HEK293 (cell line): ENCODE measurements around the gene SPIB.

Experiments used
- MEIS1 ChIP-seq: sonication (generic); formaldehyde crosslinking; IDR thresholded peaks from 2 replicates; pipeline ENCODE4 v1.8.1; 2022; ENCODE audit warnings: missing genetic modification reagents, mild to moderate bottlenecking, borderline replicate concordance
- ZNF133 ChIP-seq: fragments of 450-650 bp; formaldehyde crosslinking; IDR thresholded peaks from 2 replicates; pipeline ENCODE4 v1.5.1; 2016; ENCODE audit warnings: missing biosample characterization, missing genetic modification characterization
- ZNF324 ChIP-seq: fragments of 450-650 bp; formaldehyde crosslinking; IDR thresholded peaks from 2 replicates; pipeline ENCODE4 v1.5.1; 2016; ENCODE audit warnings: missing biosample characterization, missing genetic modification characterization
- ZNF423 ChIP-seq: fragments of 450-650 bp; formaldehyde crosslinking; IDR thresholded peaks from 2 replicates; pipeline ENCODE4 v1.5.1; 2016; ENCODE audit warnings: missing biosample characterization, missing genetic modification characterization
- ZNF776 ChIP-seq: fragments of 450-650 bp; formaldehyde crosslinking; IDR thresholded peaks from 2 replicates; pipeline ENCODE4 v1.5.0; 2017; ENCODE audit warnings: missing biosample characterization, missing genetic modification characterization, borderline replicate concordance
- TF ChIP-seq, protein P1 (sequence below): fragments of 450-650 bp; formaldehyde crosslinking; IDR thresholded peaks from 2 replicates; pipeline ENCODE4 v1.5.1; 2016; ENCODE audit warnings: missing biosample characterization, missing genetic modification characterization
- TF ChIP-seq, protein P2 (sequence below): fragments of 450-650 bp; formaldehyde crosslinking; IDR thresholded peaks from 2 replicates; pipeline ENCODE4 v1.5.1; 2016; ENCODE audit warnings: missing biosample characterization, missing genetic modification characterization

DNA sequence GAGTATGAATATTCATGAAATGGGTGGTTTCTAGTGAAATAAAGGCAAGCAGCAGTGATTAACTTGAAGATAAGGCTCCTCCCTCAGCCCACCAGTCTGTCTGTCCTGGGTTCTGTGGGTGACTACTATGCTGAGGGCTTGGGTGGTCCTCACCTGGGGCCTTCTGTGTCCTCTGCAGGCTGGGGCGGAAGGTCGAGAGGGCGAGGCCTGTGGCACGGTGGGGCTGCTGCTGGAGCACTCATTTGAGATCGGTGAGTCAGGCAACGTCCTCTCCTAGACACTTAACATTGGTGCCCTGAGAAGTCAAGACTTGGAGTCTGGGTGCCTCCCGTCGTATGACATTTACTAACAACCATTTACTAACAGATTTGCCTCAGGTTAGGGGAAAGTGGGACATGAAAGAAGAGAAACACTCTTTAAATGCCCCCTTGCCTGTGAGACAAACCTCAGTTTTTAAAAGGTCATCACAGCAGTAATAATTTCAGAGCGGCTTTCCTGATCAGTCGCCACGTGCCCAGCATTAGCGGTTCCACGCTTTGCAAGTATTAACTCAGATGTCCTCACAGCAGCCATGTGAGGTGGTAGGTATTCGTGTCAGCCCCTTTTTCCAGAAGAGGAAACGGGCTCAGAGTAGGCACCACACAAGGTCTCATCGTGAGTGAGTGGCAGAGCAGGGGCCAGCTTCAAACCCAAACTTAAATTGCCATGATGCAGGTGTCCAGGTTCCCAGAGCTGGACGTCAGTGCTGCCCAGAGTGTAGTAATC, 59.2 kb downstream of the SPIB start:
- TF ChIP-seq ZNF133 (tag by site-specific recombination) (no peak), ZNF423 (no peak), ZNF324 (tag by site-specific recombination) (no peak), ZNF776 (no peak), MEIS1 (CRISPR knock-in tag) (no peak)
- TF ChIP-seq, protein P1, sequence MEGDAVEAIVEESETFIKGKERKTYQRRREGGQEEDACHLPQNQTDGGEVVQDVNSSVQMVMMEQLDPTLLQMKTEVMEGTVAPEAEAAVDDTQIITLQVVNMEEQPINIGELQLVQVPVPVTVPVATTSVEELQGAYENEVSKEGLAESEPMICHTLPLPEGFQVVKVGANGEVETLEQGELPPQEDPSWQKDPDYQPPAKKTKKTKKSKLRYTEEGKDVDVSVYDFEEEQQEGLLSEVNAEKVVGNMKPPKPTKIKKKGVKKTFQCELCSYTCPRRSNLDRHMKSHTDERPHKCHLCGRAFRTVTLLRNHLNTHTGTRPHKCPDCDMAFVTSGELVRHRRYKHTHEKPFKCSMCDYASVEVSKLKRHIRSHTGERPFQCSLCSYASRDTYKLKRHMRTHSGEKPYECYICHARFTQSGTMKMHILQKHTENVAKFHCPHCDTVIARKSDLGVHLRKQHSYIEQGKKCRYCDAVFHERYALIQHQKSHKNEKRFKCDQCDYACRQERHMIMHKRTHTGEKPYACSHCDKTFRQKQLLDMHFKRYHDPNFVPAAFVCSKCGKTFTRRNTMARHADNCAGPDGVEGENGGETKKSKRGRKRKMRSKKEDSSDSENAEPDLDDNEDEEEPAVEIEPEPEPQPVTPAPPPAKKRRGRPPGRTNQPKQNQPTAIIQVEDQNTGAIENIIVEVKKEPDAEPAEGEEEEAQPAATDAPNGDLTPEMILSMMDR (tag by site-specific recombination): no peak
- TF ChIP-seq, protein P2, sequence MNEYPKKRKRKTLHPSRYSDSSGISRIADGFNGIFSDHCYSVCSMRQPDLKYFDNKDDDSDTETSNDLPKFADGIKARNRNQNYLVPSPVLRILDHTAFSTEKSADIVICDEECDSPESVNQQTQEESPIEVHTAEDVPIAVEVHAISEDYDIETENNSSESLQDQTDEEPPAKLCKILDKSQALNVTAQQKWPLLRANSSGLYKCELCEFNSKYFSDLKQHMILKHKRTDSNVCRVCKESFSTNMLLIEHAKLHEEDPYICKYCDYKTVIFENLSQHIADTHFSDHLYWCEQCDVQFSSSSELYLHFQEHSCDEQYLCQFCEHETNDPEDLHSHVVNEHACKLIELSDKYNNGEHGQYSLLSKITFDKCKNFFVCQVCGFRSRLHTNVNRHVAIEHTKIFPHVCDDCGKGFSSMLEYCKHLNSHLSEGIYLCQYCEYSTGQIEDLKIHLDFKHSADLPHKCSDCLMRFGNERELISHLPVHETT: no peak
